HG03432 (cell line): Measurements from ENCODE around the gene KXD1.

Experiments used
- ATAC-seq: cut with Tn5 transposase; IDR thresholded peaks from one replicate; pipeline ENCODE4 v1.9.1; 2021; ENCODE audit warnings: mild to moderate bottlenecking, moderate library complexity; ENCODE audit not compliant: unreplicated experiment

Gene KXD1

GRCh38 chr19:18612051-18612771 lies 54.5 kb downstream of the KXD1 start:
- ATAC-seq: no peak

- no peak for ATAC-seq
Observed at GRCh38 chr19:18612772-18613588, 55.3 kb downstream of the KXD1 start, which contains the start of gene TMEM59L. TMEM59L (plus strand) TSS chr19:18612870; CDS start chr19:18612959, 89 bp downstream.

GRCh38 chr19:18613589-18614234 lies 56.0 kb downstream of the KXD1 start:
- no peak for ATAC-seq

GRCh38 chr19:18616023-18616422 lies 58.4 kb downstream of the KXD1 start:
- no peak for ATAC-seq

- ATAC-seq: no peak
Observed at GRCh38 chr19:18617562-18617961, 59.9 kb downstream of the KXD1 start.

GRCh38 chr19:18618236-18618635 lies 60.6 kb downstream of the KXD1 start:
- ATAC-seq: no peak
